Left ventricle myocardium inferior (tissue), 1 donor: ENCODE data around the gene AOAH. TPM values are rescaled to one million over a fixed set of nuclear protein-coding genes. Genes with fewer than 3 reads are reported as not detected.

ENCODE experiments used
- DNase-seq: peaks from one replicate; pipeline ENCODE4 v3.0.0-alpha.2; 2020
- H3K27ac ChIP-seq: fragments of 200-600 bp; replicated peaks from 2 replicates; pipeline ENCODE4 v1.8.0; 2021
- H3K27me3 ChIP-seq: fragments of 200-600 bp; 2 replicates; pipeline ENCODE4 v1.8.0; 2021; ENCODE audit warnings: low read depth
- H3K36me3 ChIP-seq: fragments of 200-600 bp; 2 replicates; pipeline ENCODE4 v1.8.0; 2021
- H3K4me1 ChIP-seq: fragments of 200-600 bp; 2 replicates; pipeline ENCODE4 v1.8.0; 2021
- H3K4me3 ChIP-seq: fragments of 200-600 bp; 2 replicates; pipeline ENCODE4 v1.8.0; 2021; ENCODE audit warnings: mild to moderate bottlenecking, moderate library complexity
- H3K9me3 ChIP-seq: fragments of 200-600 bp; replicated peaks from 2 replicates; pipeline ENCODE4 v1.8.0; 2021
- intact Hi-C: fragments of 100-400 bp; cut with micrococcal nuclease; formaldehyde crosslinking; loops from one replicate; pipeline ENCODE4 v1.11.0; 2022
- total RNA-seq: library from RNA; stranded (reverse); fragmentation: NEBNext Ultra II Directional; extraction: Animal tissue kit (Norgen Biotek cat#: 25700); gene quantifications from one replicate; pipeline ENCODE4 v1.2.1, GENCODE V29; 2021
- TF ChIP-seq, protein P1 (sequence below): fragments of 200-600 bp; IDR thresholded peaks from 2 replicates; pipeline ENCODE4 v1.8.0; 2021; ENCODE audit warnings: antibody characterized with exemption, mild to moderate bottlenecking, borderline replicate concordance
- donor health status: DM: no; HTN: yes; CAD: no; lungs with severe emphysema.

AOAH gene
- total RNA-seq, 1 donor from 2014 or later, result 1.9 TPM

GRCh38 chr7:36657036-36657660, 67.1 kb downstream of the AOAH start:
- peaks cover 14% of the 10 kb centered on the region for H3K4me1 ChIP-seq
- no peak overlapping the region for H3K4me3 ChIP-seq
- intact Hi-C loops, result no loop called here
- no peaks in the 10 kb centered on the region for H3K9me3 ChIP-seq
- H3K36me3 ChIP-seq, result no peaks in the 10 kb centered on the region
- H3K27me3 ChIP-seq, result no peaks in the 10 kb centered on the region
- DNase-seq, result no peak
- H3K27ac ChIP-seq, result no peak overlapping the region
- TF ChIP-seq, protein P1, sequence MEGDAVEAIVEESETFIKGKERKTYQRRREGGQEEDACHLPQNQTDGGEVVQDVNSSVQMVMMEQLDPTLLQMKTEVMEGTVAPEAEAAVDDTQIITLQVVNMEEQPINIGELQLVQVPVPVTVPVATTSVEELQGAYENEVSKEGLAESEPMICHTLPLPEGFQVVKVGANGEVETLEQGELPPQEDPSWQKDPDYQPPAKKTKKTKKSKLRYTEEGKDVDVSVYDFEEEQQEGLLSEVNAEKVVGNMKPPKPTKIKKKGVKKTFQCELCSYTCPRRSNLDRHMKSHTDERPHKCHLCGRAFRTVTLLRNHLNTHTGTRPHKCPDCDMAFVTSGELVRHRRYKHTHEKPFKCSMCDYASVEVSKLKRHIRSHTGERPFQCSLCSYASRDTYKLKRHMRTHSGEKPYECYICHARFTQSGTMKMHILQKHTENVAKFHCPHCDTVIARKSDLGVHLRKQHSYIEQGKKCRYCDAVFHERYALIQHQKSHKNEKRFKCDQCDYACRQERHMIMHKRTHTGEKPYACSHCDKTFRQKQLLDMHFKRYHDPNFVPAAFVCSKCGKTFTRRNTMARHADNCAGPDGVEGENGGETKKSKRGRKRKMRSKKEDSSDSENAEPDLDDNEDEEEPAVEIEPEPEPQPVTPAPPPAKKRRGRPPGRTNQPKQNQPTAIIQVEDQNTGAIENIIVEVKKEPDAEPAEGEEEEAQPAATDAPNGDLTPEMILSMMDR, result no peak

- intact Hi-C loops, result no loop called here
- no peaks in the 10 kb centered on the region for H3K9me3 ChIP-seq
- no peaks in the 10 kb centered on the region for H3K36me3 ChIP-seq
- no peak overlapping the region for H3K4me3 ChIP-seq
- DNase-seq, result no peak
- H3K27ac ChIP-seq, result no peak overlapping the region
- H3K27me3 ChIP-seq, result no peaks in the 10 kb centered on the region
- TF ChIP-seq, protein P1, result no peak
- H3K4me1 ChIP-seq, result peaks cover 9% of the 10 kb centered on the region
Observed at GRCh38 chr7:36654436-36654835, 69.9 kb downstream of the AOAH start.

DNA sequence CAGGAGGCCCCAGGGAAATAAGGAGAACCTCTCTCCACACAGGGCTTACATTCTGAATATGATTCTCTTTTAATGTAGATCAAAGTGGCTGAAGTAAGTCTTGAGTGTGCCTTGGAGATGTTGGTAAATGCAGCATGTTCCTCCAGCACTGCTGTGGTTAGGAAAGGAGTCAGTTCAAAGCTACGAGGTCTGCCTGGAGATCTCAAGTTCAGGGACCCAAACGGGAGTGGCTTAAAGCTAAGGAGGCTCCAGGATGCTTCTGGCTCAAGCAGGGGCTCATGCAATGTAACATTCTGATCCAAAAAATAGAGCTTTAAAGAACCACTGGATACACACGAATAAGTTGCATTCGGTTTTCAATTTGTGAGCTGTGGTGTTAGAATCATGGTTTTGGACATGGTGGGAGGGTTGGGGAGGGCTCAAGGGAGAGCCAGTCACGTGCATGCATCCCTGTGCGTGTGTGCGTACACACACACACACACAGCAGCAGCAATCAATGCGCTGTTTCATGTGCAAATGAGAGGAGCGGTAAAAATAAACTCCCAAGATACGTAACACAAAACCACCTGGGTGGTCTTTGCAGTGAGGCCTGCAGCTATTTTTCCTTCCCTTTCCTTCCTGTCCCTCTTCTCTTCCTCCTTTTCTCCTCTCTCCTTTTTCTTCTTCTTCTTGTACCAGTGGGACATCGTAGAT, 70.5 kb downstream of the AOAH start:
- TF ChIP-seq, protein P1, result no peak

DNA sequence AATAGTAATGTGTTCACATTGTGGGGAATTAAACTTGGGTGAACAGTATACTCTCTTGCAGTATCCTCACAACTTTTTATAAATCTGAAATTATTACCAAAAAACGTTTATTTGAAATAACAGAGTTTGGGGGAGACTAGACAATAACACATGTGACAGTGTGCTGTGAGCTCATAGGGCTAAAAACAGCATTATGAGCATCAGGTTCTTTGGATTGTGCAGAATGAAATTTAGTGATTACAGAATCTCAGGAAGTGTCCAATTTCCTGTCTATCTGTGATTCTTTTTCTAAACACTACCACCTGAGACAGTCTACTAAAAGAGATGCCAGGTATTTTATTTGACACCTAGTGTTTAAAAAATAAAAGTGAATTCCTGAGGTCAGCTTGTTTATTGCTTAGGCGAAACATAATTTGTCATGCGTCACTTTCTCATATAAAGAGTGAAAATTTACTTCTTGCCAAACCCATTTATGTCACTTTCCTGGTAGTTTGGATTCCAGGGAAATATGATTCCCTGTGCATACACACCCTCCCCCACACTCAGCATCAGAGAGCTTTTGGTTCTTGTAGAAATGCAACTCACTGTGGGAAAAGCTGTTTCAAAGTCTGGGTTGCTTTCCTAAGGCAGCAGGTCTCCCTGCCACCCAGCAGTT, 71.2 kb downstream of the AOAH start:
- TF ChIP-seq, protein P1, result no peak
- Histone ChIP-seq H3K9me3 (no peaks in the 10 kb centered on the region), H3K27me3 (no peaks in the 10 kb centered on the region), H3K27ac (no peak overlapping the region), H3K36me3 (no peaks in the 10 kb centered on the region), H3K4me1 (no peaks in the 10 kb centered on the region), H3K4me3 (no peak overlapping the region)
- DNase-seq, result no peak
- intact Hi-C loops, result no loop called here

More for the DNA sequence above, 70.5 kb downstream of the AOAH start:
- Histone ChIP-seq H3K36me3 (no peaks in the 10 kb centered on the region), H3K9me3 (no peaks in the 10 kb centered on the region), H3K27ac (no peak overlapping the region), H3K4me3 (no peak overlapping the region), H3K4me1 (peaks cover 4% of the 10 kb centered on the region), H3K27me3 (no peaks in the 10 kb centered on the region)
- intact Hi-C loops, result no loop called here
- DNase-seq, result no peak

- Histone ChIP-seq H3K27me3 (no peaks in the 10 kb centered on the region), H3K36me3 (no peaks in the 10 kb centered on the region), H3K9me3 (no peaks in the 10 kb centered on the region), H3K4me1 (no peaks in the 10 kb centered on the region), H3K27ac (no peak overlapping the region), H3K4me3 (no peak overlapping the region)
- intact Hi-C loops, result no loop called here
- no peak for DNase-seq
- TF ChIP-seq, protein P1, result no peak
Observed at GRCh38 chr7:36652431-36652830, 71.9 kb downstream of the AOAH start.
